Spleen (tissue), 11 donors: ENCODE data around the gene LAMC1. TPM values are rescaled to one million over a fixed set of nuclear protein-coding genes. Genes with fewer than 3 reads are reported as not detected.

Experiments used
- DNase-seq: peaks from one replicate; pipeline ENCODE4 v3.0.0-alpha.2; 2020
- H3K27ac ChIP-seq, 8 donors: fragments of 200-600 bp; sonication (generic) in 7 of 8; 1 replicate in 4 of 8; 2 replicates in 4 of 8; pipeline versions ENCODE4 v1.5.0 to v1.8.0; 2016 to 2021; ENCODE audit warnings: inconsistent platforms in 4 of 8, mild to moderate bottlenecking in 4 of 8, moderate library complexity in 1 of 8
- H3K27me3 ChIP-seq, 7 donors: fragments of 200-600 bp; sonication (generic) in 6 of 7; replicated peaks in 1 of 7; 1 replicate in 4 of 7; 2 replicates in 3 of 7; pipeline versions ENCODE4 v1.5.0 to v1.8.0; 2016 to 2021; ENCODE audit warnings: inconsistent platforms in 3 of 7, mild to moderate bottlenecking in 1 of 7
- H3K36me3 ChIP-seq, 6 donors: fragments of 200-600 bp; sonication (generic) in 5 of 6; 1 replicate in 4 of 6; 2 replicates in 2 of 6; pipeline versions ENCODE4 v1.5.0 to v1.8.0; 2016 to 2021; ENCODE audit warnings: inconsistent platforms in 2 of 6
- H3K4me1 ChIP-seq, 6 donors: fragments of 200-600 bp; sonication (generic) in 5 of 6; 1 replicate in 3 of 6; 2 replicates in 3 of 6; pipeline versions ENCODE4 v1.5.0 to v1.8.0; 2016 to 2021; ENCODE audit warnings: inconsistent platforms in 3 of 6
- H3K4me3 ChIP-seq, 8 donors: fragments of 200-600 bp; sonication (generic) in 7 of 8; 1 replicate in 4 of 8; 2 replicates in 4 of 8; pipeline versions ENCODE4 v1.5.0 to v1.8.0; 2016 to 2021; ENCODE audit warnings: inconsistent platforms in 4 of 8, mild to moderate bottlenecking in 4 of 8, moderate library complexity in 2 of 8
- H3K9me3 ChIP-seq, 8 donors: fragments of 200-600 bp; sonication (generic) in 7 of 8; 1 replicate in 4 of 8; 2 replicates in 4 of 8; pipeline versions ENCODE4 v1.5.0 to v1.8.0; 2016 to 2021; ENCODE audit warnings: inconsistent platforms in 4 of 8
- POLR2A ChIP-seq, 3 donors: fragments of 450-650 bp; IDR thresholded peaks; one replicate each; pipeline ENCODE4 v1.5.1; 2017; ENCODE audit warnings: antibody characterized with exemption in 3 of 3, mild to moderate bottlenecking in 1 of 3
- POLR2AphosphoS5 ChIP-seq, 3 donors: sonication (generic); formaldehyde crosslinking; IDR thresholded peaks; one replicate each; pipeline ENCODE4 v1.5.1; 2017; ENCODE audit warnings: antibody characterized with exemption in 3 of 3
- WGBS, 5 donors: extraction: QIAGEN DNeasy Blood & Tissue Kit in 3 of 5; methylation state at CpG; one replicate each; pipeline versions ENCODE4 v1.1.5 to v1.1.7; 2013 to 2018; 5-methylcytosine and 5-hydroxymethylcytosine counted together
- intact Hi-C: fragments of 100-400 bp; cut with DNase I; formaldehyde crosslinking; loops from one replicate; pipeline ENCODE4 v1.15.0; 2023; ENCODE audit warnings: low total_unique reads
- polyA plus RNA-seq, 3 donors: library from polyadenylated mRNA; stranded (reverse); fragments of 200-250 nt; gene quantifications; one replicate each; pipeline ENCODE4 v1.2.1, GENCODE V29; 2013
- total RNA-seq, 7 donors: library from RNA; depleted of rRNA in 3 of 7; stranded (reverse); fragments of >200 nt in 3 of 7; fragmentation: NEBNext Ultra II Directional in 4 of 7; extraction: Animal tissue kit (Norgen Biotek cat#: 25700) in 4 of 7; gene quantifications; one replicate each; pipeline versions ENCODE4 v1.1.0 to v1.2.1, GENCODE V29; 2016 to 2021
- TF ChIP-seq, protein P1 (sequence below), 11 experiments: fragments of 200-600 bp in 7 of 11; fragments of 450-650 bp in 4 of 11; sonication (generic) in 4 of 11; IDR thresholded peaks in 8 of 11; conservative IDR thresholded peaks in 3 of 11; 1 replicate in 7 of 11; 2 replicates in 4 of 11; pipeline versions ENCODE4 v1.4.0 to v1.8.0; 2016 to 2021; ENCODE audit warnings: antibody characterized with exemption in 11 of 11, inconsistent platforms in 4 of 11, mild to moderate bottlenecking in 1 of 11
- donor health status: healthy with polysubstance abuse.
- donor health status: DM: no; HTN: no; CAD: no; lungs with moderate emphysema.
- donor health status: DM: no; HTN: no; CAD: no.
- donor health status: Bipolar disorder and iron deficiency.
- donor health status: healthy.
- donor health status: DM: no; HTN: no; CAD: no.
- donor health status: DM: yes; HTN: yes; CAD: no.

LAMC1 gene
- total and polyA plus RNA-seq, 10 donors: 2.7 to 38.5 (median 30.5) TPM

- no peak overlapping the region for H3K4me3 ChIP-seq
- 60 to 75% (median 66%) methylated on average over 2 of the region's 2 CpGs for WGBS, 5 donors
- intact Hi-C loops: no loop called here
Observed at GRCh38 chr1:183040547-183040971, 17.3 kb downstream of the LAMC1 start.

DNA sequence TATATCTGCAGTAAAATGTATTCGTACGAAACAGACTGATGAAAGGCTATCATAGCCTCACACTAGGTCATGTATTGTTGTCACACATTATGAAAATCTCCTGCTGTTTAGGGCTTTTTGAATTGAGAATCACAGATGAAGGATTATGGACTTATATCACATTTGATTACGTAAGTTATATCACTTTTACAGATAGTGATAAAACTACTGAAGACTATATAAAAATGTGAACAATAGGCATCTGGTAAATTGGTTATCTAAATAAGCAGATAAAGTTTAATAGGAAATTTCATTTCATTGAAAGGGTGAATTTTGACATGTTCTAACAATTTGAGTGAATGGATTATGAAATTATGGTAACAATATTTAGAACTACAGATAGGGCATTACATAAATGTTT, 20.0 kb downstream of the LAMC1 start:
- intact Hi-C loops: no loop called here
- Histone ChIP-seq H3K9me3 (no peaks in the 10 kb centered on the region), H3K27me3 (peaks cover 0 to 2% (median 0%) of the 10 kb centered on the region in 7 donors), H3K4me1 (peaks cover 4 to 31% (median 11%) of the 10 kb centered on the region in 6 donors), H3K27ac (no peak overlapping the region), H3K4me3 (no peak overlapping the region), H3K36me3 (no peaks in the 10 kb centered on the region)
- 63 to 81% (median 78%) methylated on average over 3 of the region's 3 CpGs for WGBS, 5 donors
- DNase-seq: no peak
- no peak for TF ChIP-seq POLR2A (IDR thresholded peaks at IDR 0.05)
- no peak for TF ChIP-seq POLR2AphosphoS5 (IDR thresholded peaks at IDR 0.05)
- TF ChIP-seq, protein P1, sequence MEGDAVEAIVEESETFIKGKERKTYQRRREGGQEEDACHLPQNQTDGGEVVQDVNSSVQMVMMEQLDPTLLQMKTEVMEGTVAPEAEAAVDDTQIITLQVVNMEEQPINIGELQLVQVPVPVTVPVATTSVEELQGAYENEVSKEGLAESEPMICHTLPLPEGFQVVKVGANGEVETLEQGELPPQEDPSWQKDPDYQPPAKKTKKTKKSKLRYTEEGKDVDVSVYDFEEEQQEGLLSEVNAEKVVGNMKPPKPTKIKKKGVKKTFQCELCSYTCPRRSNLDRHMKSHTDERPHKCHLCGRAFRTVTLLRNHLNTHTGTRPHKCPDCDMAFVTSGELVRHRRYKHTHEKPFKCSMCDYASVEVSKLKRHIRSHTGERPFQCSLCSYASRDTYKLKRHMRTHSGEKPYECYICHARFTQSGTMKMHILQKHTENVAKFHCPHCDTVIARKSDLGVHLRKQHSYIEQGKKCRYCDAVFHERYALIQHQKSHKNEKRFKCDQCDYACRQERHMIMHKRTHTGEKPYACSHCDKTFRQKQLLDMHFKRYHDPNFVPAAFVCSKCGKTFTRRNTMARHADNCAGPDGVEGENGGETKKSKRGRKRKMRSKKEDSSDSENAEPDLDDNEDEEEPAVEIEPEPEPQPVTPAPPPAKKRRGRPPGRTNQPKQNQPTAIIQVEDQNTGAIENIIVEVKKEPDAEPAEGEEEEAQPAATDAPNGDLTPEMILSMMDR (IDR thresholded peaks at IDR 0.05 in 8 of 11, conservative IDR thresholded peaks at IDR 0.05 in 3 of 11): no peak

More at GRCh38 chr1:183040547-183040971, 17.3 kb downstream of the LAMC1 start:
- H3K27ac ChIP-seq: no peak overlapping the region
- no peak for DNase-seq
- no peaks in the 10 kb centered on the region for H3K9me3 ChIP-seq
- peaks cover 0 to 19% (median 0%) of the 10 kb centered on the region in 7 donors for H3K27me3 ChIP-seq
- H3K4me1 ChIP-seq: peaks cover 4 to 31% (median 11%) of the 10 kb centered on the region in 6 donors
- TF ChIP-seq, protein P1 (IDR thresholded peaks at IDR 0.05 in 8 of 11, conservative IDR thresholded peaks at IDR 0.05 in 3 of 11): no peak
- TF ChIP-seq POLR2A (IDR thresholded peaks at IDR 0.05) (no peak), POLR2AphosphoS5 (IDR thresholded peaks at IDR 0.05) (no peak)
- H3K36me3 ChIP-seq: no peaks in the 10 kb centered on the region

DNA sequence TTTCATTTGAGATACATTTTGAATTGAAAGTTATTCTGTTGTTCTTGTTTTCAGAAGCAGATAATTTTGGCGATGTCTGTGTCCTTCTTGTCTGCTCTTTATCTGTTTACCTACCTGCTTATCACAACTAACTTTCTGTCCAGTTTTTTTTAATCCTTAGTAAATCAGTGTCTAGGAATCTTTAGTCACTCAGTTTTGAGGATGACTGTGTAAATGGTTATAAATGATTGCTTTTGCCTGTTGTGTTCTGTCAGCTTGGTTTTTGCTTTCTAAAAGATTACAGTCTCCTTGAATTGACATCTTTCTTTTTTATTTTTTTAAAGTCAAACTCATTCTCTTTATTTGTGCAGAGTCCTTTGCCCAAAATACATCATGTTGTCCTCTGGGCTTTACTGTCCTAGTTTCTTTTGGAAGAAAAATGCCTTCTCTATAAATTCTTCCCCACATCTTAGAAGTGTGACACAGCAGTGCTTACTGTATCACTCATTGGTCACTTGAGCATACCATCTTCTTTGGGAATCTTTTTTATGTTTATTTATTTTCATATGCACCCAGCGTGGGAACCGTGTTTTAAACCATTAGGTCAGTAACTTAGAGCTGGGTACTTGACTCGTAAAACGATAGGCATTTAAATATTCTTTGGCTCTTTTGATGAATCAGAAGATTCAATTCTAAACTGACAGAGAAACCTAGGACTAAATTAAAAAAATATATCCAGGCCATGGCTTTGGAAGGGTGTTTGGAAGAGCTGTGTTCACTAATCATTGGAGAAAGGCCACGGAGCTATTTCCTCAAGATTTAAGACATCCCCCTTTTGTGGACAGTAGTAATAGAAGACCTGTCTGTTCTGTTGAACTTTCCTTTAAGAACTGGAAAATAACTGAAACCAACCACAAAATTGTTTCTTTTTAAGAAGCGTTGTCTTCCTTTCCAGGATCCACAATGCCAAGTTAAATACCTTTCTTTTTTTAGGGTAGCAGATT, 20.9 kb downstream of the LAMC1 start:
- no peak overlapping the region for H3K4me3 ChIP-seq
- intact Hi-C loops: no loop called here
- H3K4me1 ChIP-seq: peaks cover 4 to 40% (median 11%) of the 10 kb centered on the region in 6 donors
- H3K9me3 ChIP-seq: no peaks in the 10 kb centered on the region
- TF ChIP-seq POLR2AphosphoS5 (IDR thresholded peaks at IDR 0.05) (no peak), POLR2A (IDR thresholded peaks at IDR 0.05) (no peak)
- TF ChIP-seq, protein P1 (IDR thresholded peaks at IDR 0.05 in 8 of 11, conservative IDR thresholded peaks at IDR 0.05 in 3 of 11): no peak
- H3K36me3 ChIP-seq: no peaks in the 10 kb centered on the region
- no peaks in the 10 kb centered on the region for H3K27me3 ChIP-seq
- 72 to 84% (median 75%) methylated on average over 7 of the region's 7 CpGs for WGBS, 5 donors
- H3K27ac ChIP-seq: no peak overlapping the region
- DNase-seq: no peak
